IPS-20b (cell line): ENCODE data around the gene ALDH3A1.
"Not testable (repeated sequence)": the region's sequence is repeated elsewhere in the genome, so short reads cannot be mapped to it uniquely, and the experiment has no call there.

Experiments
- H3K27ac ChIP-seq: one replicate; pipeline ENCODE4 v1.5.1; 2013; ENCODE audit warnings: low read length
- H3K27me3 ChIP-seq: 2 replicates; pipeline ENCODE4 v1.6.1; 2013; ENCODE audit warnings: mild to moderate bottlenecking, low read length, inconsistent platforms; ENCODE audit not compliant: insufficient read depth
- H3K36me3 ChIP-seq: 2 replicates; pipeline ENCODE4 v1.6.1; 2013; ENCODE audit warnings: low read depth, mild to moderate bottlenecking, inconsistent platforms, low read length, moderate library complexity; ENCODE audit not compliant: insufficient read depth
- H3K4me1 ChIP-seq: 2 replicates; pipeline ENCODE4 v1.6.1; 2013; ENCODE audit warnings: mild to moderate bottlenecking, control low read depth, inconsistent platforms, low read length, moderate library complexity; ENCODE audit not compliant: insufficient read depth
- H3K4me3 ChIP-seq: 2 replicates; pipeline ENCODE4 v1.5.1; 2013; ENCODE audit warnings: mild to moderate bottlenecking, low read length, inconsistent platforms
- H3K9ac ChIP-seq: 2 replicates; pipeline ENCODE4 v1.6.1; 2013; ENCODE audit warnings: low read depth, mild to moderate bottlenecking, inconsistent platforms, low read length, moderate library complexity
- H3K9me3 ChIP-seq: 2 replicates; pipeline ENCODE4 v1.6.1; 2013; ENCODE audit warnings: mild to moderate bottlenecking, low read depth, low read length, inconsistent platforms; ENCODE audit not compliant: insufficient read depth

Gene ALDH3A1

DNA sequence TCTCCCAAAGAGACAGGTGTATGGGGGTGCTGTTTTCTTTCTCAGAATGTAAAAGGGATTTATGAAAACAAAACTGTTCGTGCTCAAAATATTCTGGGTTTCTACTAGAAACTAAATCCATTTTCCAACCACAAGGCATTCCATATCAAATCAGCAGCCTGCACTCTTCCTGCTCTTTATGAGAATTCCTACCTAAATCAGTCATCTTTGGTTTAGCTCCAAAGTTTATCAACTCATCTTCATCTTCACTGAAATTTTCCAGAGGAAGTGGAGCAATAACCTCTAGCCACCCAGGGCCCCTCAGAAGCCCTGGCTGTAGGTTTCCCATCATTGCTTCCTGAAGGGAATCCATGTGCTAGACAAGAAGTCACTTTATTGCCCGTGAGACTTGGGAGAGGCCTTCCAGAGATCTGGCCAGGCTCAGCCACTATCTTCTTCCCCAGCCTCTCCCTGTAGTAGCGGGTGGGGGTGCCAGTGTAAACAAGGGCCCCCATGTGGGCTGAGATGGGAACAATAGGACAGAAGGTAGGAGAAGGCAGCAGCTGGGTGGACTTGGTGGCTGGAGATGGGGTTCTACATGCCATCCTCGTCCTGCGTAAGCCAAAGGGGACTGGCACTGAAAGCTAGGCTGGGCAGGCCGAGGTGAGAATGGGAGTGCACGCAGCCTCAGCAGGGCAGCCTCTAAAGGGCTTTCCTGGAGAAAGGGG is 22.0 kb upstream of the ALDH3A1 start:
- Histone ChIP-seq H3K4me1 (no peaks in the 10 kb centered on the region), H3K36me3 (no peaks in the 10 kb centered on the region), H3K27me3 (no peaks in the 10 kb centered on the region), H3K27ac (no peak overlapping the region), H3K9ac (no peak overlapping the region), H3K4me3 (no peak overlapping the region), H3K9me3 (no peaks in the 10 kb centered on the region)

DNA sequence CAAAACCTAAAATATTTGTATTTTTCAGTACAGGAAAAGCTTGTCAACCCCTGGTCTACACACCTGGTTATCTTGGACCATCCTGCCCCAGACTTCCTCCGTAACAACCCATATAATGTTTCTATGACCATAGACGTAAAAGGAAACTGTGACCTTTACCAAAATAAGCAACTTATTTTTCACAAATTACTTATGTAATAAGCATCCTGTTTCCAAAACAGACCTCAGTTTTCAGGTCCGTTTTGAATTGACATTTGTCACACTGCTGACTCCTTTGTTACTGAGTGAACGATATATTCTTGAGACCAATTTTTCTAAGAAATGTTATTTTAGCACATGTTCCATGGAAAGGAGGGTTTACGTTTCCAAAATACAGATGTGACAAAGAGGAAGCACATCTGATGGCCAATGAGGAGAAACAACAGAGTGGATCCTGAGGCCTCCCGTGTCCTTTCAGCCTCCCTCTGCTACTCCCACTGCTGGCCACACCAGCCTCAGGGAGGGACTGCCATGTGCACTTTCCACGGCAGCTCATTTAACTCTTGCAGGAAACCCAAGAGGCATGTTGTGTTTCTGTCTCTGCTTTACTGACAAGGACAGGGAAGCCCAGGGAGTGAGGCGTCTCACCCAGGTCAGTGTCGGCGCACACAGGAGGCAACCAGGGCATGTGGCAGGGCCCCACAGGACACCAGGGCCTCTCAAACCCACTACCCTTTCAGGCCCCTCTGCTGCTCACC is 20.1 kb upstream of the ALDH3A1 start:
- no peaks in the 10 kb centered on the region for H3K27me3 ChIP-seq
- no peaks in the 10 kb centered on the region for H3K4me1 ChIP-seq
- no peak overlapping the region for H3K27ac ChIP-seq
- H3K9ac ChIP-seq, result no peak overlapping the region
- no peaks in the 10 kb centered on the region for H3K36me3 ChIP-seq
- H3K9me3 ChIP-seq, result no peaks in the 10 kb centered on the region
- H3K4me3 ChIP-seq, result no peak overlapping the region

DNA sequence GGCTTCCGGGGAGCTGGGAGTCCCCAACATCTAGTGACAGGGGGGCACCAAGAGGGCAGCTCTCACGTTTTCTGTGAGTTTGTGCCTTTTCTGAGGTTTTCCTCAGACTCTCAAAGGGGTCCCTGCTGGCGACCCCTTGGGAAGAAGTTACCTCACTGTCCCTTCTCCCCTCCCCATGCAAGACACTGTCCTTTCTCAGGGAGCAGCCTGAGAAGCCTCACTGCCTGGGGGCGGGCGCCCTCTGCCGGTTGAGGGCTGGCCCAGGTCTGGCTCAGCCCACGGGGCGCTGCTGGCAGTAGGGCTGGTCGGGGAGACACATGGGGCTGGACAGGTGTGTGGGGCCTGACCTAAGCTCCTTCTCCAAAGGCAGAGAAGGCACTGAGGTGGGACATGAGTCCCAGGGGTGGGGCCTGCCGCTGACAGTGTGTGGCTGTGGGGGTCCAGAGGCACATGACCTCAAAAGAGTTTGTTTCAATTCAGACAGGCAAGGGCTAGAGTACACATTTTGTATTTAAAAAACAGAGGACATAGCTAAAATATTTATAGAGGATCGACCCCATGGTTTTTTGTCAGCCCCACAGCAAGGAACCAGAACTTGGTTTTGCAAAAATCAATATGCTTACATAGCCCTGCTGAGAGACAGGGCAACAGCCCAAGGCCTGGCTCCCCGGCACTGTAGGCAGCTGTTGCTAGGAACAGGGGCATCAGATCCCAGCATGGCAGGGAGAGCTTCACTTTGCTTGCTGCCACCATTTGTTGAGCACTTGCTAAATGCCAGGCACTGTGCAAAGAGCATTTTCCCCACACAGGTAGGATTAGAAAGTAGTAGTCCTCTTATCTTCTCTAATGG is 18.5 kb upstream of the ALDH3A1 start:
- peaks cover 7% of the 10 kb centered on the region; the same call in 1 of the 2 replicates for H3K27me3 ChIP-seq
- no peaks in the 10 kb centered on the region for H3K9me3 ChIP-seq
- no peak overlapping the region for H3K27ac ChIP-seq
- H3K36me3 ChIP-seq, result no peaks in the 10 kb centered on the region
- H3K4me3 ChIP-seq, result no peak overlapping the region
- H3K4me1 ChIP-seq, result no peaks in the 10 kb centered on the region
- H3K9ac ChIP-seq, result no peak overlapping the region

DNA sequence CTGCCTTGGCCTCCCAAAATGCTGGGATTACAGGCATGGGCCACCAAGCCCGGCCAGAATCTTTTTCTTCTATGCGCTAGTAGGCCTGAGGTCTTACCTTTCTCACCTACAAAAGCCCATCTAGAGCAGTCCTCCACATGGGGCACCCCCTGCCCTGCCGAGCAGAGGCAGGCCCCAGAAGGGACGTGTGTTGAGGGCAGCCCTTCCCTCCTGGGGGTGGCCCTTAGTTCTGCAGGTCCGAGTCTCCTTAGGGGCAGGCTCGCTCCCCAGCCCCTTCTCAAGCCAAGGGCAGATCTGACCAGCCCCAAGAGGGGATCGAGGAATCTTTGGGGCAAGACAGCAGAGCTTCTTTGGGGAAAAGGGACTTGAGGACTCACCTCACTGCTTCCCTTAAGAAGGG is 17.9 kb upstream of the ALDH3A1 start:
- H3K4me3 ChIP-seq, result no peak overlapping the region
- H3K27me3 ChIP-seq, result peaks cover 7% of the 10 kb centered on the region; the same call in 1 of the 2 replicates
- no peaks in the 10 kb centered on the region for H3K9me3 ChIP-seq
- H3K9ac ChIP-seq, result no peak overlapping the region
- no peaks in the 10 kb centered on the region for H3K4me1 ChIP-seq
- no peak overlapping the region for H3K27ac ChIP-seq
- no peaks in the 10 kb centered on the region for H3K36me3 ChIP-seq

DNA sequence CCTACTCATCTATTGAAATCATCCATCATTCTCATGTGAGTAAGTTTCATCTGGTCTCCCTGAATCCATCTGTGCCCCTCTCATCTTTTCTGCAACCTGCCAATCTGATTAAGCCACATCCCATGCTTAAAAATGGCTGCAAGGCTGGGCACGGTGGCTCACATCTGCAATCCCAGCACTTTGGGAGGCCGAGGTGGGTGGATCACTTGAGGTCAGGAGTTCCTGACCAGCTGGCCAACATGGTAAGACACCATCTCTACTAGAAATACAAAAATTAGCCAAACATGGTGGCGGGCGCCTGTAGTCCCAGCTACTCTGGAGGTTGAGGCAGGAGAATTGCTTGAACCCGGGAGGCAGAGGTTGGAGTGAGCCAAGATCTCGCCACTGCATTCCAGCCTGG is 15.9 kb upstream of the ALDH3A1 start:
- H3K9me3 ChIP-seq, H3K4me1 ChIP-seq, H3K27ac ChIP-seq: not testable (repeated sequence)

DNA sequence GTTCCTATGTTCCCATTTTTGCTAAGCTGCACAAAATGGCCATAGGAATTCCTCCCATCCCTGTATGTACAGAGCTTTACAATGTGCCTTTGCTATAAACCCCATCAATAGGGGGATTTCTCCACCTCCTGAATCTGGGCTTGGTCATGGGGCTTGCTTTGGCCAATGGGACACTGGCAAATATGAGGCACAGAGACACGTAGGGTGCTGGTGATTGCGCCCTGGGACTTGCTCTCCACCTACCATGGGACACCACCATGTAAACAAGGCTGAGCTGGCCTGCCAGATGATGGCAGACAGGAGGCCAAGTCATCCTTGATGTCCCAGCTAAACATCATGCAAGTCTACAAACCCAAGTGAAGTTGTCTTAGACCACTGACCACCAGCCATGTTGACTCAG is 15.3 kb upstream of the ALDH3A1 start:
- H3K27ac ChIP-seq, result no peak overlapping the region
- H3K4me1 ChIP-seq, result no peaks in the 10 kb centered on the region
- H3K27me3 ChIP-seq, result peaks cover 7% of the 10 kb centered on the region; the same call in 1 of the 2 replicates
- no peak overlapping the region for H3K9ac ChIP-seq
- no peak overlapping the region for H3K4me3 ChIP-seq
- H3K9me3 ChIP-seq, result no peaks in the 10 kb centered on the region
- H3K36me3 ChIP-seq, result no peaks in the 10 kb centered on the region

More for the DNA sequence above, 15.9 kb upstream of the ALDH3A1 start:
- not testable (repeated sequence) for H3K27me3 ChIP-seq, H3K9ac ChIP-seq, H3K4me3 ChIP-seq, H3K36me3 ChIP-seq

DNA sequence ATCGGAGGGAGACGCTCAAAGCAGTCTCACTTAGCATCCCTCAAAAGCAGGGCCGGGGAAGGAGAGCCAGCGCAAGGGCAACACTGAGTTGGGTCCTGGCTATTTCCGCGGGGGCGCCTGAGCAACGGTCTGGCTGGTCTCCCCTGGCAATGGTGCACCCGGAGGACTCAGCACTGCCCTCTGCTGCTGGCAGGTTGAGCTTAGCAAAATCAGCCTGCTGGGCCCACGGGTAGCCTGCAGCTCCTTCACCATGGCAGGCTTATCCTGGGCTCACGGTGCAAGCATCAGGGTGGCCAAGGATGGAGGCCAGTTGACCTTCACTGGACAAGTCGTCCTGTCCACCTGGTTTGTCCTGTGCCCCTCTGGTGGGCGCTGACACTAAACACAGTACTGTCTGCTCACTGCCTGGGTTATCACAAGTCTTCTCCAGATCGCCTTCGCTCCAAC is 14.4 kb upstream of the ALDH3A1 start:
- peaks cover 7% of the 10 kb centered on the region; the same call in 1 of the 2 replicates for H3K27me3 ChIP-seq
- no peak overlapping the region for H3K4me3 ChIP-seq
- no peak overlapping the region for H3K9ac ChIP-seq

DNA sequence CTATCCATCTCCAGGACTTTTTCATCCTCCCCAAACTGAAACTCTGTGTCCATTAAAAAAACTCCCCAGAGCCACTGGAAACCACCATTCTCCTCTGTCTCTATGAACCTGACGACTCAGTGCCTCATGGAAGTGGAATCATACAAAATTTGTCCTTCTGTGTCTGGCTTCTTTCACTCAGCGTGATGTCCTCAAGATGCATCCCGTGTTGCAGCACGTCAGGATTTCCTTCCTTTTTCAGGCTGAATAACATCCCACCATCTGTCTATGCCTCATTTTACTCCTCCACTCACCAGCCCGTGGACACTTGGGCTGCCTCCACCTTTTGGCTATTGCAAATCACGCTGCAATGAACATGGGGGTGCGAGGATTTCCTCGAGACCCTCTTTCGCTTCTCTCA is 12.6 kb upstream of the ALDH3A1 start:
- Histone ChIP-seq H3K36me3 (no peaks in the 10 kb centered on the region), H3K9ac (no peak overlapping the region), H3K4me3 (no peak overlapping the region)

More for the DNA sequence above, 14.4 kb upstream of the ALDH3A1 start:
- Histone ChIP-seq H3K4me1 (no peaks in the 10 kb centered on the region), H3K36me3 (no peaks in the 10 kb centered on the region), H3K27ac (no peak overlapping the region), H3K9me3 (no peaks in the 10 kb centered on the region)

DNA sequence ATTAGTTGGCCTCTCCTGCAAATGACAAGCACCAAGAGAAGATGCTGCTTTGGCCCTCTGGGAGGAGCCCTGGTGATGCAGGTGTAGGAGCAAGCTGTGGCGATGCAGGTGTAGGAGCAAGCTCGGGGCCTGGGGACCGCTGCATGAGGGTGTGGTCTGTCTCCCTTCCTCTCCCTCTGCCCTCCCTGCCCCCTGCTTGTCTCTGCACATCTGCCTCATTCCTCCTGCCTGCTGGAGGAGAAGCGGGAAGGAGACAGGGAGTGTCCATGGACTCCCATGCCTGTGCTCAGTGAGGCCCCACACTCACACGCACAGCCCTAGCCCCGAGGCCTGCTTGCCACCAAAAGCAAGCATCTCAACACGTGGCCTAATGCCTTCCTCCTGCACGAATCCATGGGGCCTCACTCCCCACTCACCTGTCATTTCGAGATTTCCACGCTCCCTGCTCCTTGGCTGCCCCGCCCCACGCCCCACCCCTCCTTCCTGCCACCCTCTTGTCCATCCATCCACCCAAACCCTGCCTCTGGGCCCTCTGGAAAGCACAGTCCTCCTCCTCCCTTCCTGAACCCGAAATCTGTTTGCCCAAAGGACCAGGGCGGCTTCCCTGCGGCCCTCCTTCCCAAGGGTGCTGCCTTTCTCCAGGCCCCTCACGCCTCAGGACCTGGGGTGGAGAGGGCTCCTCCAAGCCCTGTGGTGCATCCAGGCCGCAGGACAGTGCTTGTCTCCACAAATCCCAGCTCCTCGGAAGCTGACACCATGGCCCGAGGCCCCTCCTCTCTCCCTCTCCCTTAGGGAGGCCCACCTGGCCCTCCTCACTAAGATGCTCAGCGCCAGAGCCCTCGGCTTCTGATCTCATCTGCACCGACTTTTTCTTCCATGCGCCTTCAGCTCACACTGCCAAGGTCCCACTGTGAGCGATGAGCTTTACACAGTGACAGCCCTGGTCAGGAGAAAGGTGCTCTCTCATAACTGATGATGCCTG is 11.8 kb upstream of the ALDH3A1 start:
- H3K4me3 ChIP-seq, result no peak overlapping the region
- H3K9ac ChIP-seq, result no peak overlapping the region
- H3K9me3 ChIP-seq, result no peaks in the 10 kb centered on the region
- H3K36me3 ChIP-seq, result no peaks in the 10 kb centered on the region
- H3K4me1 ChIP-seq, result no peaks in the 10 kb centered on the region
- peaks cover 7% of the 10 kb centered on the region; the same call in 1 of the 2 replicates for H3K27me3 ChIP-seq
- H3K27ac ChIP-seq, result no peak overlapping the region

More for the DNA sequence above, 12.6 kb upstream of the ALDH3A1 start:
- no peaks in the 10 kb centered on the region for H3K4me1 ChIP-seq
- H3K27me3 ChIP-seq, result peaks cover 7% of the 10 kb centered on the region; the same call in 1 of the 2 replicates
- no peaks in the 10 kb centered on the region for H3K9me3 ChIP-seq
- H3K27ac ChIP-seq, result no peak overlapping the region

DNA sequence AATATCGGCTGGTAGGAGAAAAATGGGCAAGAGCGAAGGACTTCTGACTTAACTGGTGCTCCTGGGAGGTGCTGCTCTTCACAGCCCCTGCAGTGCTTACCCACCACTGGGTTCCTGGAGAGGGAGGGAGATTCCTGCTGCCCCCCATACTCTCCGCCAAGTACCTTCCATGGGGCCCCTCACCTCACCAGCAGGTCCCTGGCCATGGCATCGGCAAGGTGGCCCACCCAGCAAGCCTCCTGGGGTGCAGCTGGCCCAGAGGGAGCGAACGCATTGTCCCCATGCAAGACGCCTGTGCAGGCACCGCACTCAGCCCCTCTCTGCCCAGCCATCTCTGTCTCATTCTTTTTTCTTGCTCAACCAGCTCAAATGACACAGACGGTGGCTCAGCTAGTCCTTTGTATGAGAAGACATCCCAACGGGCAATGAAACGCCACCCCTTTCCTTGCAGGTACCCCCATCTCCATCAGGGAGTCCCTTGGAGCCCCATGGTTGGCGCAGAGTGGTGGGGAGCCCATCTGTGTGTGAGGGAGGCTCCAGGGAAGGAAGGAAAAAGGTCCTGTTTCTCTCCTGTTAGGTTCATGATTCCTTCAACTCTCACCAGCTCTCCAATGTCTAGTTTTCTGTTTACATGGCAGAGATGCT is 9.6 kb upstream of the ALDH3A1 start:
- Histone ChIP-seq H3K9me3 (no peaks in the 10 kb centered on the region), H3K9ac (no peak overlapping the region), H3K36me3 (no peaks in the 10 kb centered on the region), H3K27ac (no peak overlapping the region), H3K27me3 (peaks cover 7% of the 10 kb centered on the region; the same call in 1 of the 2 replicates), H3K4me3 (no peak overlapping the region), H3K4me1 (no peaks in the 10 kb centered on the region)
